AG10803 (cell line): ENCODE results near the gene RASSF1.

ENCODE experiments used
- DNase-seq: peaks from one replicate; pipeline ENCODE4 v3.0.0; 2010; ENCODE audit warnings: low read depth
- H3K4me3 ChIP-seq: 2 replicates; pipeline ENCODE4 v1.5.1; 2011; ENCODE audit warnings: mild to moderate bottlenecking, low read length, control low read depth
- CTCF ChIP-seq: conservative IDR thresholded peaks from 2 replicates; pipeline ENCODE4 v1.5.1; 2011; ENCODE audit warnings: mild to moderate bottlenecking, low read length, control low read depth, inconsistent platforms

The RASSF1 gene

GRCh38 chr3:50299929-50300680, 40.5 kb downstream of the RASSF1 start:
- peak; percentile 76 for DNase-seq
- peak overlapping the region; percentile 70 for H3K4me3 ChIP-seq

GRCh38 chr3:50299638-50299928, 41.1 kb downstream of the RASSF1 start:
- no peak for TF ChIP-seq CTCF
- H3K4me3 ChIP-seq, result peak overlapping the region; percentile 70
- no peak for DNase-seq

More at GRCh38 chr3:50299929-50300680, 40.5 kb downstream of the RASSF1 start:
- TF ChIP-seq CTCF, result no peak

DNA sequence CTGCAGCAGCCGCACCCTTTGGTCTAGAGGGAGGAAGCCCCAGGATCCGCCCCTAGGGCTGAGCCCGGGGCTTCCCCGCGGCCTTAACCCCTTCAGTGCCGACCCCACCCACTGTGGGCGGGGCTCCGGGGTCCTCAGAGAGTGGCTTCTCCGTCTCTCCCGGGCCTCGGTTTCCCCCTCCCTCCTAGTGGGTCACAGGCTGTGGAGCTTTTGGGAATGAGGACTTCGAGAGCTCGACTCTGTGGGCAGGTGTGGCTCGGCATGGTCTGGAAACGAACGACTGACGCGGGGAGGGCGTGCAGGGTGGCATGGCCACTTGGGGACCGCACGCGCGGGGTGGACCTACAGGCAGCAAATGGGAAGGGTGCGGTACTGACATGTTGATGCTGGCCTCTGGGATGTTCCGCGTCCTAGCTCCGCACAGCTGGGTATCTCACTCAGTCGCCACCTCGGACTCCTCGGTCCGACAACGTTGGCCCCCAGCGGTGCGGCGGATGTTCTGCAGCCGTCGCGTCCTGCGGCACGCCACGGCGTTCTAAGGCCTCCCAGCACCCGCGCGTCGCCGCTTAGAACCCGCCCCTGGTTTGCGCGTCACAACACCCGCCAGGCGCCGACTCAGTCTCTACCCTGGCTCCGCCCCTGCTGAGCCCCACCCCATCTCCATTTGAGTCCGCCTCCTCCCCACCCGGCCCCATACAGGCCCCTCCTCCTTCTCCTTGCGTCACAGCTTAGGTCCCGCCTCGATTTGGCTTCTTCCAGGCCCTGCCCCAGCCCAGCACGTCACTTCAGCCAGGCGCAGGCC, 41.6 kb downstream of the RASSF1 start, which contains the start of the genes HYAL3 and NAA80:
HYAL3 (minus strand) TSS at position 570 of the 802 bp plus-strand sequence. CDS start 3,803 bp downstream, outside the sequence.
NAA80 (minus strand) TSS at position 570 of the 802 bp plus-strand sequence. CDS start 1,942 bp downstream, outside the sequence.
- DNase-seq, result peak; percentile 99
- peak within 1 kb of the TSS; percentile 97 for H3K4me3 ChIP-seq
- TF ChIP-seq CTCF, result peak; percentile 27

GRCh38 chr3:50297896-50298725, 42.5 kb downstream of the RASSF1 start:
- DNase-seq, result no peak
- peak; percentile 36 for TF ChIP-seq CTCF
- H3K4me3 ChIP-seq, result peak overlapping the region; percentile 97

DNA sequence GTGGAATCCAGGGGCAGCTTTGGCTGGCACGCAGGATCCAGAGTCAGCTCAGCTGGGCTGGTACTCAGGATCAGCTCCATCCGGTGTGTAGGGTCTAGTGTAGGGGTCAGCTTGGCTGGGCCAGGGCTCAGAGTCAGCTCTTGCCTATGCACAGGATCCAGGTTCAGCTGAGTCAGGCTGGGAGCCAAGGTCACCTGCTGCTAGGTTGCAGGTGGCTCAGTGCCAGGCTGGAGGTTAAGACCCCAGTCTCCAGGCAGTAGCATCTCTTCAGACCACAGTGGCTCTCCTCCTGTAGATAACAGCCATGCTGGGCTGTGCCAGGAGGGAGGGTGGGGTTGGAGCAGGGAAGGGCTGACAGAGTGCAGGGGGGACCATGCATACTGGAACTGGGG, 43.3 kb downstream of the RASSF1 start:
- no peak overlapping the region for H3K4me3 ChIP-seq
- no peak for TF ChIP-seq CTCF
- DNase-seq, result no peak

DNA sequence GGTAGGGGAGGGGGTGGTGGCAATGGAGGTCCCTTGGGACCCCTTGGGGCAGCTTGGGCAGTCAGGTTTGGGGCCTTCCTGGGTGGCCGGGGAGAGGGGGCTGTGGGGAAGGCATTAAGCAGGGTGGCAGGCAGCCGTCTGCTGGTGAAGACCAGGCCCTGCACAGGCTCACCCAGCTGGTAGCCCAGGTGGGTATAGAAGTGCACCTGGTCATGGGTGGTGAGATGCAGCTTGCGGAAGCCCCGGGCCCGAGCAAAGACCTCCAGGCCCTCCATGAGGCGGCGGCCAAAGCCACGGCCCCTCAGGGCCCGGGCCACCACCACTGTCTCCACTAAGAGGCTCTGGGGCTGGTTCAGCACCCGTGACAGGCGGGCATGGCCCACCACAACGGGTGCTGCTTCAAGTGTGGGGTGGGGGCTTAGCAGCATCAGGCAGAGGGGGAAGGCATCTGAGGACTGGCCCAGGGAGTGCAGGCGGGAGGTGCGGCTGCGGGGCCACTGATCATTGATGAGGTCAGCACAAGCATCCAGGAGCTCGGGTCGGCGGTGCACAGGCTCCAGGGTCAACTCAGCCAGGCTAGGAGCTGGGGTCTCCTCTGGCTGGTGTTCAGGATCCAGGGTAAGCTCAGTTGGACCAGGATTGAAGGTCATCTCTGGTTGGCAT, 43.8 kb downstream of the RASSF1 start:
- no peak for DNase-seq
- TF ChIP-seq CTCF, result no peak
- H3K4me3 ChIP-seq, result no peak overlapping the region
